Mucosa of rectum (tissue), 2 donors: ENCODE measurements around the gene NDUFAF7.
"Not testable (repeated sequence)": the region's sequence is repeated elsewhere in the genome, so short reads cannot be mapped to it uniquely, and the experiment has no call there.

Experiments
- H3K27ac ChIP-seq, 2 donors: one replicate each; pipeline ENCODE4 v1.7.0; 2013; ENCODE audit warnings: inconsistent platforms in 2 of 2, low read depth in 2 of 2, low read length in 2 of 2
- H3K27me3 ChIP-seq, 2 donors: one replicate each; pipeline ENCODE4 v1.7.0; 2013; ENCODE audit warnings: low read length in 2 of 2; ENCODE audit not compliant: control insufficient read depth in 2 of 2, insufficient read depth in 2 of 2
- H3K36me3 ChIP-seq, 2 donors: one replicate each; pipeline ENCODE4 v1.7.0; 2013; ENCODE audit warnings: low read length in 2 of 2; ENCODE audit not compliant: control insufficient read depth in 2 of 2, insufficient read depth in 2 of 2
- H3K4me1 ChIP-seq, 2 donors: one replicate each; pipeline ENCODE4 v1.7.0; 2013; ENCODE audit warnings: low read length in 2 of 2, mild to moderate bottlenecking in 1 of 2; ENCODE audit not compliant: control insufficient read depth in 2 of 2, insufficient read depth in 2 of 2
- H3K4me3 ChIP-seq, 2 donors: one replicate each; pipeline ENCODE4 v1.7.0; 2013; ENCODE audit warnings: low read length in 2 of 2
- H3K9ac ChIP-seq, 2 donors: one replicate each; pipeline ENCODE4 v1.7.0; 2013; ENCODE audit warnings: low read length in 2 of 2, low read depth in 1 of 2, mild to moderate bottlenecking in 1 of 2
- H3K9me3 ChIP-seq, 2 donors: one replicate each; pipeline ENCODE4 v1.7.0; 2013; ENCODE audit warnings: low read length in 2 of 2; ENCODE audit not compliant: control insufficient read depth in 2 of 2
- donor health status: healthy.
- donor health status: Normal muscosa, but diverticular disease.

The NDUFAF7 gene

GRCh38 chr2:37231241-37232130 is at the start of gene NDUFAF7, which contains the start of gene CEBPZ:
Gene NDUFAF7 (plus strand): TSS chr2:37231658. CDS start chr2:37231706, 48 bp downstream.
Gene CEBPZ (minus strand): TSS chr2:37231596. CDS start chr2:37231567, 29 bp downstream.
- H3K9ac ChIP-seq: peak within 1 kb of the TSS; percentile 93 to 95
- peaks cover 17 to 24% of the 10 kb centered on the region in 2 donors for H3K36me3 ChIP-seq
- H3K9me3 ChIP-seq: no peaks in the 10 kb centered on the region
- peak within 1 kb of the TSS; percentile 90 to 91 for H3K4me3 ChIP-seq
- H3K27ac ChIP-seq: peak within 1 kb of the TSS; percentile 89 to 97
- peaks cover 20 to 22% of the 10 kb centered on the region in 2 donors for H3K4me1 ChIP-seq
- H3K27me3 ChIP-seq: no peaks in the 10 kb centered on the region

- H3K36me3 ChIP-seq: no peaks in the 10 kb centered on the region
- H3K27me3 ChIP-seq: no peaks in the 10 kb centered on the region
- no peak overlapping the region for H3K4me3 ChIP-seq
- H3K9me3 ChIP-seq: no peaks in the 10 kb centered on the region
- no peaks in the 10 kb centered on the region for H3K4me1 ChIP-seq
- no peak overlapping the region for H3K27ac ChIP-seq
- H3K9ac ChIP-seq: no peak overlapping the region
These were observed 49.5 kb upstream of the NDUFAF7 start for GRCh38 chr2:37181726-37182684.

DNA sequence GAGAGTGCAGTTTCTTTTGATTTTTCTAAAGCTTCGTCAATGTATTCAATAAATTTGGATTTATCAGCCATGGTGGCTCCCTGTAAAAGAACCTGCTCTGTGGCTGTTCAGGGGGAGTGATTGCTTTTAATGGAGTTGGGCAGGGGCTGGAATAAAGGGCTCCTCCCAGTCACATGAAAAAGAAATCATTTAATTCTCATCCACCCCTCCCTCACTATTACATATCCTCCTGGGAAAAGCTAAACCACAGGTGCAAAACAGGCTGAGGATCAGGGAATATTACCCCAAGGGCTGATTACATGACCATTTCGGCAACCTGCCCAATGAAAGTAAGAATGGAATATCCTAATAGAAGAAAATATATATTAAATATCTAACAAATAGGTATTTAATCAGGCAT is 42.9 kb upstream of the NDUFAF7 start, which contains the start of gene SULT6B1:
Gene SULT6B1, minus strand, starts transcription at position 101 of the 400 bp plus-strand sequence. Its CDS starts 30 bp downstream, at position 71.
- H3K27me3 ChIP-seq: no peaks in the 10 kb centered on the region
- no peak within 1 kb of the TSS for H3K4me3 ChIP-seq
- no peaks in the 10 kb centered on the region for H3K9me3 ChIP-seq
- H3K4me1 ChIP-seq: no peaks in the 10 kb centered on the region
- no peaks in the 10 kb centered on the region for H3K36me3 ChIP-seq
- H3K27ac ChIP-seq: no peak within 1 kb of the TSS
- H3K9ac ChIP-seq: no peak within 1 kb of the TSS

DNA sequence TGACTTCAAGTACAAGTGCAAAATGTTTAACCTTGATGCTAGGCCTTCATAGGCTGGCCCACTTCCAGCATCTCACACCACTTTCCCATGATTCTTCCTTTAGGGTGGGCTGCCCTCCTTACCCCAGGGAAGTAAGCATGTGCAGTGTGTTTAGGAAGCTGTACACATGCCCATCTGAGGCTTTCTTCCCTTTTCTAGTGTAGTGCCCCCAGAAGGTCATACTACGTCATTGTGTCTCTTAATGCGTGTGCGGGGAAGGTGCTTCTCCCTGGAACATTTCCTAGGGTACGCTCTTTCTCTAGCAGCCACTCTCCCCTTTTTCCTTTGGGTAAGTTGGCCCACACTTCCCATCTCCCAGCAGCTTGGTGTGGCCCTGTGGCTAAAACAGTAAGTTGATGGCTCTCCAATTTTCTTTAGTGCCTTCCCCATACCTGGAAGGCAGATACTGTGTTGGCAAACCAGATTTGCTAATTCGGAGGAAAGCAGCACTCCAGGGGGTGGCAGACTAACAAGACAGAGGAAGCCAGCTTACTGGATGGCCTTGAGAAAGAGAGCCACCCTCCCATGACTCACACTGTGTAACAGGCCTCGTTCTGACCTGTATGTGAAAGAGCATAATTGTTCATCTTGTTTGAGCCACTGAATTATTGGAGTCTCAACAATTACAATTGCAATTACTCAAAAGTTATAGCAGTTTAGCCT is 41.9 kb upstream of the NDUFAF7 start:
- Histone ChIP-seq H3K4me3 (no peak overlapping the region), H3K9ac (no peak overlapping the region), H3K36me3 (no peaks in the 10 kb centered on the region), H3K27ac (no peak overlapping the region), H3K9me3 (no peaks in the 10 kb centered on the region), H3K27me3 (no peaks in the 10 kb centered on the region), H3K4me1 (no peaks in the 10 kb centered on the region)

- H3K4me3 ChIP-seq: no peak overlapping the region
- H3K9ac ChIP-seq: no peak overlapping the region
- H3K9me3 ChIP-seq: no peaks in the 10 kb centered on the region
- H3K27me3 ChIP-seq: no peaks in the 10 kb centered on the region
- H3K27ac ChIP-seq: no peak overlapping the region
- no peaks in the 10 kb centered on the region for H3K4me1 ChIP-seq
- no peaks in the 10 kb centered on the region for H3K36me3 ChIP-seq
These were observed 41.2 kb upstream of the NDUFAF7 start for GRCh38 chr2:37190290-37190689.

- peaks cover 0 to 3% of the 10 kb centered on the region in 2 donors for H3K4me1 ChIP-seq
- H3K4me3 ChIP-seq: no peak overlapping the region
- no peak overlapping the region for H3K9ac ChIP-seq
- no peaks in the 10 kb centered on the region for H3K27me3 ChIP-seq
- no peaks in the 10 kb centered on the region for H3K9me3 ChIP-seq
- H3K36me3 ChIP-seq: no peaks in the 10 kb centered on the region
- H3K27ac ChIP-seq: no peak overlapping the region
These were observed 40.2 kb upstream of the NDUFAF7 start for GRCh38 chr2:37191253-37191652.

DNA sequence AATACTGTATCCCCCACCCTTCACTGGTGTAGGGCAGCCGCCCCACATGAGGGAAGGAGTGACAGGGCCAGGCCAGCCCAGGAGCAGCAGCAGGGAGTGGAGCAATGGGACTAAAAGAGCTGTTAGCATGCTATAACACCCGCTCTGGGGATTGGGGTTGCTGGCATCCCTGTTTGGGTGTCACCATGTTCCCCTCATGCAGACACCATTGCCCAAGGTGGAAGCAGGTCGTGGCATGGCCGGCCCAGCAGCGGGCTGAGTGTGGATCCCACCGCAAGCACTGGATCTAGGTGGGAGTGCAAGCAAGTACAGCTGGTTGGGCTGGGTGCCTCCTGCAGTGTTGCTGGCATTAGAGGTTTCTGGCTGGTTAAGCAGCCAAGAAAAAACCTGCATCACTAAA is 39.7 kb upstream of the NDUFAF7 start:
- Histone ChIP-seq H3K4me1 (peaks cover 0 to 3% of the 10 kb centered on the region in 2 donors), H3K36me3 (no peaks in the 10 kb centered on the region), H3K9me3 (no peaks in the 10 kb centered on the region), H3K27me3 (no peaks in the 10 kb centered on the region), H3K4me3 (no peak overlapping the region), H3K9ac (no peak overlapping the region), H3K27ac (no peak overlapping the region)

- H3K27me3 ChIP-seq: no peaks in the 10 kb centered on the region
These were observed 38.9 kb upstream of the NDUFAF7 start for GRCh38 chr2:37192551-37192950.

GRCh38 chr2:37195862-37196319 is 35.6 kb upstream of the NDUFAF7 start:
- peaks cover 5 to 13% of the 10 kb centered on the region in 2 donors for H3K4me1 ChIP-seq
- peak overlapping the region; percentile 84 to 98 for H3K4me3 ChIP-seq

More at GRCh38 chr2:37192551-37192950, 38.9 kb upstream of the NDUFAF7 start:
- no peak overlapping the region for H3K27ac ChIP-seq
- no peak overlapping the region for H3K9ac ChIP-seq
- H3K9me3 ChIP-seq: no peaks in the 10 kb centered on the region
- H3K4me3 ChIP-seq: no peak overlapping the region
- H3K4me1 ChIP-seq: peaks cover 5 to 10% of the 10 kb centered on the region in 2 donors
- no peaks in the 10 kb centered on the region for H3K36me3 ChIP-seq

More at GRCh38 chr2:37195862-37196319, 35.6 kb upstream of the NDUFAF7 start:
- Histone ChIP-seq H3K9ac (peak overlapping the region; percentile 85 to 87), H3K27ac (peak overlapping the region; percentile 88 to 91)
- not testable (repeated sequence) for H3K27me3 ChIP-seq, H3K36me3 ChIP-seq, H3K9me3 ChIP-seq
